Mesothelial cell of epicardium (in vitro differentiated cells): ENCODE results near the gene PRDM5. TPM values are rescaled to one million over a fixed set of nuclear protein-coding genes. Genes with fewer than 3 reads are reported as not detected.

ENCODE experiments used
- DNase-seq, 2 experiments: peaks; one replicate each; pipeline ENCODE4 v3.0.0; 2021; ENCODE audit warnings: low spot score in 2 of 2; ENCODE audit not compliant: unreplicated experiment in 2 of 2
- H3K27ac Mint-ChIP-seq: 2 replicates; pipeline ENCODE4 v1.8.0; 2021; ENCODE audit warnings: mixed read lengths
- H3K27me3 Mint-ChIP-seq: 2 replicates; pipeline ENCODE4 v1.8.0; 2021; ENCODE audit warnings: low read depth, mixed read lengths
- H3K36me3 Mint-ChIP-seq: 2 replicates; pipeline ENCODE4 v1.8.0; 2021; ENCODE audit warnings: mixed read lengths
- H3K4me1 Mint-ChIP-seq: 2 replicates; pipeline ENCODE4 v1.8.0; 2021; ENCODE audit warnings: mixed read lengths
- H3K4me3 Mint-ChIP-seq: 2 replicates; pipeline ENCODE4 v1.8.0; 2021; ENCODE audit warnings: mild to moderate bottlenecking, moderate library complexity, mixed read lengths
- H3K9me3 Mint-ChIP-seq: 2 replicates; pipeline ENCODE4 v1.8.0; 2021; ENCODE audit warnings: mixed read lengths
- CTCF ChIP-seq: fragments of 200-600 bp; sonication (generic); IDR thresholded peaks from one replicate; pipeline ENCODE4 v1.5.0; 2021; ENCODE audit warnings: antibody characterized with exemption; ENCODE audit not compliant: unreplicated experiment
- total RNA-seq: library from RNA; stranded (reverse); gene quantifications from 3 replicates; pipeline ENCODE4 v1.2.1, GENCODE V29; 2021

PRDM5 gene
- total RNA-seq, 1 donor from 2014 or later: 30.2 TPM

- Mint-ChIP-seq H3K4me3 (no peak overlapping the region), H3K36me3 (peaks cover 2% of the 10 kb centered on the region), H3K27me3 (no peaks in the 10 kb centered on the region), H3K27ac (peak overlapping the region; percentile 36), H3K9me3 (peaks cover 4% of the 10 kb centered on the region), H3K4me1 (peaks cover 24% of the 10 kb centered on the region)
- no peak for DNase-seq
- no peak for TF ChIP-seq CTCF
Observed at GRCh38 chr4:120714417-120715010, 208.0 kb downstream of the PRDM5 start.

GRCh38 chr4:120709991-120710390, 212.5 kb downstream of the PRDM5 start:
- peaks cover 25% of the 10 kb centered on the region for H3K9me3 Mint-ChIP-seq
- peaks cover 17% of the 10 kb centered on the region for H3K4me1 Mint-ChIP-seq
- H3K27me3 Mint-ChIP-seq: no peaks in the 10 kb centered on the region
- H3K36me3 Mint-ChIP-seq: peaks cover 21% of the 10 kb centered on the region
- TF ChIP-seq CTCF: no peak
- no peak overlapping the region for H3K4me3 Mint-ChIP-seq
- H3K27ac Mint-ChIP-seq: no peak overlapping the region
- DNase-seq: no peak

- Mint-ChIP-seq H3K4me1 (peaks cover 2% of the 10 kb centered on the region), H3K27ac (peak overlapping the region; percentile 35), H3K4me3 (no peak overlapping the region), H3K36me3 (peaks cover 19% of the 10 kb centered on the region), H3K27me3 (no peaks in the 10 kb centered on the region), H3K9me3 (peaks cover 30% of the 10 kb centered on the region)
- DNase-seq: no peak
- TF ChIP-seq CTCF: no peak
Observed at GRCh38 chr4:120704538-120704937, 218.0 kb downstream of the PRDM5 start.

GRCh38 chr4:120703908-120704307, 218.6 kb downstream of the PRDM5 start:
- Mint-ChIP-seq H3K9me3 (peaks cover 30% of the 10 kb centered on the region), H3K27me3 (no peaks in the 10 kb centered on the region), H3K4me3 (no peak overlapping the region), H3K27ac (no peak overlapping the region), H3K4me1 (no peaks in the 10 kb centered on the region), H3K36me3 (peaks cover 19% of the 10 kb centered on the region)
- DNase-seq: no peak
- no peak for TF ChIP-seq CTCF

GRCh38 chr4:120699354-120699753, 223.2 kb downstream of the PRDM5 start:
- DNase-seq: no peak
- Mint-ChIP-seq H3K36me3 (no peaks in the 10 kb centered on the region), H3K9me3 (peaks cover 9% of the 10 kb centered on the region), H3K4me3 (no peak overlapping the region), H3K4me1 (peaks cover 27% of the 10 kb centered on the region), H3K27me3 (no peaks in the 10 kb centered on the region), H3K27ac (no peak overlapping the region)
- TF ChIP-seq CTCF: no peak

GRCh38 chr4:120694973-120695372, 227.6 kb downstream of the PRDM5 start:
- TF ChIP-seq CTCF: no peak
- DNase-seq: peak in 1 of 2 experiments; percentile 25
- peak overlapping the region; percentile 3 for H3K27ac Mint-ChIP-seq

More at GRCh38 chr4:120694973-120695372, 227.6 kb downstream of the PRDM5 start:
- Mint-ChIP-seq H3K4me1 (peaks cover 42% of the 10 kb centered on the region), H3K36me3 (no peaks in the 10 kb centered on the region), H3K27me3 (no peaks in the 10 kb centered on the region), H3K9me3 (no peaks in the 10 kb centered on the region), H3K4me3 (no peak overlapping the region)
